ENCODE data around the gene ZNFX1. TPM values are rescaled to one million over a fixed set of nuclear protein-coding genes. Genes with fewer than 3 reads are reported as not detected.

Gene ZNFX1
- total RNA-seq, 1 donor from 2014 or later, result 27.5 TPM

DNA sequence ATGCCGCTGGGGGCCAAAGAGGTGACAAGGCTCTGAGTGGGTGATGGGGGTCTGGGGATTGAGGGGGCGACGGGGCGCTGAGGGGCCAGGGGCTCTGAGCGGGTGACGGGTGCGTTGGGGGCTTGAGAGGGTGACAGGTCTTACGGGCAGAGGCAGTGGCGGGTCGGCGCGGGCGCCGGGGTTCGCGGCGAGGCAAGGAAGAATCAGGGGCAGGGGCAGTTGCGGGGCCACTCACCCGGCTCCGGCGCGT, 146 bp downstream of the ZNFX1 start:
- Histone ChIP-seq H3K9me3 (no peaks in the 10 kb centered on the region), H3K27me3 (no peaks in the 10 kb centered on the region), H3K4me1 (peaks cover 71% of the 10 kb centered on the region), H3K4me3 (peak overlapping the region; percentile 86 to 95), H3K36me3 (peaks cover 9 to 47% of the 10 kb centered on the region in 2 donors), H3K27ac (peak overlapping the region; percentile 98)
- DNase-seq (ENCODE audit: extremely low spot score in 2 of 2), result no peak
- intact Hi-C loops (cut with DNase I), result no loop called here
- TF ChIP-seq POLR2AphosphoS5 (IDR thresholded peaks at IDR 0.05; ENCODE audit: insufficient read depth in 1 of 2, low read depth in 1 of 2) (no peak), POLR2A (IDR thresholded peaks at IDR 0.05) (no peak)
- TF ChIP-seq, protein P1, sequence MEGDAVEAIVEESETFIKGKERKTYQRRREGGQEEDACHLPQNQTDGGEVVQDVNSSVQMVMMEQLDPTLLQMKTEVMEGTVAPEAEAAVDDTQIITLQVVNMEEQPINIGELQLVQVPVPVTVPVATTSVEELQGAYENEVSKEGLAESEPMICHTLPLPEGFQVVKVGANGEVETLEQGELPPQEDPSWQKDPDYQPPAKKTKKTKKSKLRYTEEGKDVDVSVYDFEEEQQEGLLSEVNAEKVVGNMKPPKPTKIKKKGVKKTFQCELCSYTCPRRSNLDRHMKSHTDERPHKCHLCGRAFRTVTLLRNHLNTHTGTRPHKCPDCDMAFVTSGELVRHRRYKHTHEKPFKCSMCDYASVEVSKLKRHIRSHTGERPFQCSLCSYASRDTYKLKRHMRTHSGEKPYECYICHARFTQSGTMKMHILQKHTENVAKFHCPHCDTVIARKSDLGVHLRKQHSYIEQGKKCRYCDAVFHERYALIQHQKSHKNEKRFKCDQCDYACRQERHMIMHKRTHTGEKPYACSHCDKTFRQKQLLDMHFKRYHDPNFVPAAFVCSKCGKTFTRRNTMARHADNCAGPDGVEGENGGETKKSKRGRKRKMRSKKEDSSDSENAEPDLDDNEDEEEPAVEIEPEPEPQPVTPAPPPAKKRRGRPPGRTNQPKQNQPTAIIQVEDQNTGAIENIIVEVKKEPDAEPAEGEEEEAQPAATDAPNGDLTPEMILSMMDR (IDR thresholded peaks at IDR 0.05), result no peak

DNA sequence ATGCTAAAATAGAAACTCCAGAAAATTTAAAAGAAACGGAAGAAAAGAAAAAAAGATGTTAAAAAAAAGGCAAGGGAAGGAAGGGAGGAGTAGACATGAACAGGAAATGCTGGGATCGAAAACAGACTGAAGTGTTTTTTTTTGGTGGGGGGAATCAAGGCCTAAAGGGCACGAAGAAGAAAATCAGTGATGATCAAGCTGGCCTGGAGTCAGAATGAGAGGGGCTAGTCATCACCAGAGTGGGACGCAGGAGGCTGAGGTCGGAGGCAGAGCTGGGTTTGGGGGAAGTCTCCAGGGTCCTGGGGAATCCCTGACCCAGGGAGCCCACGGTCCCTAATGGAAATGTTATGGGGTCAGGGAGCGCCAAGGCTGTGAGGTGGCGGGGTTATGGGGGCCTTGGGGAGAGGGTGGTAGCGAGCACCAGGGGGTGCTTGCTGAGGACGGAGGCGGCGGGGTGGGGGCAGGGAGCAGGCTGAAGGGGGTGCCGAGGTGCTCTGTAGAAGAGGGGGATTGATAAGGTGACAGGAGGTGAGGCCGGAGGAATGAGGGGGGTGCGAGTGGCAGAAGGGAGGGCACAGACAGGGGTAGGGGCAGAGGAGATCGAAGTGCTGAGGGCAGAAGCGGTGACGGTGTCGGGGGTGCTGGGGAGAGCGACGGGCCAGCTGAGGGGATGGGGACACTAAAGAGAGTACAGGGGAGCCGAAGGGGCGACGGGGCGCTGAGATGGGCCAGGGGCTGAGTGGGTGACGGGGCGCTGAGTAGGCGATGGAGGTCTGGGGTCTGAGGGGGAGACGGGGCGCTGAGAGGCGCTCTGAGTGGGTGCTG, 684 bp downstream of the ZNFX1 start:
- Histone ChIP-seq H3K9me3 (no peaks in the 10 kb centered on the region), H3K4me1 (peaks cover 66% of the 10 kb centered on the region), H3K36me3 (peaks cover 9 to 41% of the 10 kb centered on the region in 2 donors), H3K4me3 (peak overlapping the region; percentile 86 to 95), H3K27ac (peak overlapping the region; percentile 98), H3K27me3 (no peaks in the 10 kb centered on the region)
- TF ChIP-seq, protein P1 (IDR thresholded peaks at IDR 0.05), result no peak
- TF ChIP-seq POLR2AphosphoS5 (IDR thresholded peaks at IDR 0.05; ENCODE audit: insufficient read depth in 1 of 2, low read depth in 1 of 2) (no peak), POLR2A (IDR thresholded peaks at IDR 0.05) (no peak)
- no peak for DNase-seq (ENCODE audit: extremely low spot score in 2 of 2)
- intact Hi-C loops (cut with DNase I), result no loop called here

DNA sequence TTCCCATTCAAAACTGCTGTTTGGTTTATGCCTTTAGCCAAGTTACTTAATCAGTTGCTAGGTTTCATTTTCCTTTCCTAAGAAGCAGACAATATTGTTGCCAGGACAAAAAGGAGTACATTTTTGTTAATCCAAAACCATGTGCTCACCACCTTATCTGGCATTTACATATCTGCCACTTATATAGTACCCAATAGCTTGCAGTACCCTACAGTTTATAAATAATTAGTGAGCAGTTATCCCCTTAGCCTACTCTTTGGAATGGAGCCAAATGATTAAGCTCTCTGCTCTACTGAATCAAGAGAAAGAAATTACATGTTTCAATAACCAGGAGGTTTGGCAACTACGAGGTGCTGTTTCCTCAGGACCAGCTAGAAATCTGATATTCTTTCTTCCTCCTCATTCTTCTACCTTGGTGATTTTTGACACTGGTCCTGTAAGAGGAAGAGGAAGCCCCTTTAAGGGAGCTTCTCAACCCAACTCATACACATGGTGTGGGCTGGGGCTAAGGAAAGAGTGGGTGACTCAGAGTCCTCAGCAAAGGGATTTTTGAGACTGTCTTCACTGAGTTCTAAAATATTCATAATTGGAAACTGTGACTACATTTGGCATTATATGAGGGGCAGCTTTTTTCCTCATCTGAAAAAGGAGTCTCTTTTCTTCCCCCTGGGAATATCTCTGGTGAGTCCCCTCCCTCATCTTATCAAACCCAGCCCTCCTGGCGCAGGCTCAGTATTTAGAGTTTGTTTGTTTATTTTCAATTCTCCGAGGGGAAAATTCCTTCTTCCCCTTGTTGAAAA, 1.5 kb downstream of the ZNFX1 start:
- Histone ChIP-seq H3K4me3 (peak overlapping the region; percentile 86 to 95), H3K36me3 (peaks cover 9 to 37% of the 10 kb centered on the region in 2 donors), H3K27ac (peak overlapping the region; percentile 98), H3K27me3 (no peaks in the 10 kb centered on the region), H3K9me3 (no peaks in the 10 kb centered on the region), H3K4me1 (peaks cover 59% of the 10 kb centered on the region)
- TF ChIP-seq, protein P1 (IDR thresholded peaks at IDR 0.05), result no peak
- TF ChIP-seq POLR2A (IDR thresholded peaks at IDR 0.05) (no peak), POLR2AphosphoS5 (IDR thresholded peaks at IDR 0.05; ENCODE audit: insufficient read depth in 1 of 2, low read depth in 1 of 2) (peak in 1 of 2 donors; percentile 12)
- intact Hi-C loops (cut with DNase I), result no loop called here
- no peak for DNase-seq (ENCODE audit: extremely low spot score in 2 of 2)

DNA sequence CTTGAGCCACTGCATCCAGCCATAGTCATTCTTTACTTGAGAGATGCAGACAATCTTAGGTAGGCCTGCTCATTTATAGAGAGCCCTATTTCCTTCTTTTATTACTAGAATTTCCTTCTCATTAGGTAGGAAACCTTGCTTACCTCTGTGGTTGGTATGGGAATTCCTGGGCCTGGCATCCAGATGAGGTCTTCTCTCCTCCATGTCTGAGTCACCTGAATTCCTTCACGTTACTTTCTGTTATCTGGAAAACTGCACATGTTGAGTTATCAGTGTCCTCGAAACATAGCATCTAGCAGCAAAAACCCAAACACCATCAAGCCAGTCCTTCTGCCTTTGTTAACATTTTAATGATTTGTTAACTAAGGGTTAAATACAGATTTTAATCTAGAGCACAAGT, 2.2 kb downstream of the ZNFX1 start:
- intact Hi-C loops (cut with DNase I), result no loop called here
- Histone ChIP-seq H3K36me3 (peaks cover 3 to 36% of the 10 kb centered on the region in 2 donors), H3K4me1 (peaks cover 59% of the 10 kb centered on the region), H3K4me3 (no peak overlapping the region), H3K27ac (peak overlapping the region; percentile 98), H3K27me3 (no peaks in the 10 kb centered on the region), H3K9me3 (no peaks in the 10 kb centered on the region)
- DNase-seq (ENCODE audit: extremely low spot score in 2 of 2), result no peak
- no peak for TF ChIP-seq POLR2A (IDR thresholded peaks at IDR 0.05)
- TF ChIP-seq, protein P1 (IDR thresholded peaks at IDR 0.05), result no peak
- TF ChIP-seq POLR2AphosphoS5 (IDR thresholded peaks at IDR 0.05; ENCODE audit: insufficient read depth in 1 of 2, low read depth in 1 of 2), result no peak

Measured in vagina (tissue), 2 donors.